GM18870 (cell line): ENCODE measurements around the gene BEX3.
"Not testable (repeated sequence)": the region's sequence is repeated elsewhere in the genome, so short reads cannot be mapped to it uniquely, and the experiment has no call there.

ENCODE experiments used
- ATAC-seq: cut with Tn5 transposase; IDR thresholded peaks from one replicate; pipeline ENCODE4 v1.9.1; 2021; ENCODE audit warnings: moderate library complexity; ENCODE audit not compliant: unreplicated experiment

BEX3 gene

GRCh38 chrX:103378990-103379389 lies 2.7 kb downstream of the BEX3 start:
- no peak for ATAC-seq

DNA sequence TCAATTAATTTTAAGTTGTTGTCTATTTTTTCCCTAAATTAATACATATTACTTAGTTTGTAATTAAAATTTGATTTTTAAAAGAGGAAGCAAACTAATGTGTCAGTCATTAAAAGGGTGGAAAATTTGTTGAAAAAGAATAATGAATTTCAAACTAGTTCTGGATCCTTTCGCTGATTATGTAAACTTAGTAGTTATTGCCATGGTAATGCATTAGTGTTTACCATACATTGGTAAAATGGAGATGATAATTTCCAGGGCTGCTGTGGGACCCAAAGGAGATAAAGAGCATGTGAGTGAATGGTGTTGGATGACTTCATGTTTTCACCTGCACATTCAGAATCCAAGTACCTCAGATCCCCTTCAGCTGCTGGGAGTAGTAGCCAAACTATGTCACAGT lies 6.5 kb downstream of the BEX3 start:
- ATAC-seq = no peak

DNA sequence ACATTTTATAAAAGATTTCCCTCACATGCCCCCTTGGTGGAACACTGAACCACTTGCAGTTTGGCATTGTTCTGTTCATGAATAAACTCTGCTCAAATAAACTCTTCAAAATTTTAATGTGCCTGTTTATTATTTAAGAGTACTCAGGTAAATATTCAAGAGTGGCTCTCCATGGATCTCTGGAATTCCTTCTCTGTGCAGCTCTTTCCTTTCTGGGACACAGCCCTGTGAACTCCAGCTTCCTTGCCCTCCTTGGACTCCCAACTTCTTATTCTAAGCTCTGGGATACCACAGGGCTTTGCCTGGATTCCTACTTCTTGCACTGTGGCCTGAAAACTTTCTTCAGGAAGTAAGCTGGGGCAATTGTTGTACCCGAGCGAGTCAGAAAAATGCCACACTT lies 8.3 kb downstream of the BEX3 start:
- no peak for ATAC-seq

GRCh38 chrX:103385283-103385830 lies 9.0 kb downstream of the BEX3 start:
- ATAC-seq = not testable (repeated sequence)

DNA sequence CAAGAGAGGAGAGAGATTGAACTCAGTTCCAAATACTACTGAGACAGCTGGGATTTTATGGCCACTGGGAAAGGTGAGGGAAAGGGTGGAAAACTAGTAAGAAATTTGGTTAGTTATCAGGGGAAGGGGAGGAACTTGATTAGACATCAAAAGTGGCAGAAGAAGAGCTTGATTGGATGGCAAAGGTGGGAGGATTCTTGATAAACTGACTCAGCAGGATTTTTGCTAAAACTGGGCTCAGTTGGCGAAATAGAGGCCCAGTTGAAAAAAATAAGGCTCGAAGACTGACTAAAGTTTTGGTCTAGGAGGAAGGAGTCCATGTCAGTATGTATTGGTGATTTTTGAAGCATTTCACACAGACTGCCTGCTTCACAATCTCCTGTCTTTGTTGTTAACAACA lies 10.0 kb downstream of the BEX3 start:
- ATAC-seq = no peak

- ATAC-seq = no peak
Observed at GRCh38 chrX:103393487-103393886, 17.1 kb downstream of the BEX3 start.

GRCh38 chrX:103396186-103396585 lies 19.8 kb downstream of the BEX3 start:
- no peak for ATAC-seq

- no peak for ATAC-seq
Observed at GRCh38 chrX:103396660-103397059, 20.3 kb downstream of the BEX3 start.

- ATAC-seq = no peak
Observed at GRCh38 chrX:103397707-103398106, 21.4 kb downstream of the BEX3 start.

DNA sequence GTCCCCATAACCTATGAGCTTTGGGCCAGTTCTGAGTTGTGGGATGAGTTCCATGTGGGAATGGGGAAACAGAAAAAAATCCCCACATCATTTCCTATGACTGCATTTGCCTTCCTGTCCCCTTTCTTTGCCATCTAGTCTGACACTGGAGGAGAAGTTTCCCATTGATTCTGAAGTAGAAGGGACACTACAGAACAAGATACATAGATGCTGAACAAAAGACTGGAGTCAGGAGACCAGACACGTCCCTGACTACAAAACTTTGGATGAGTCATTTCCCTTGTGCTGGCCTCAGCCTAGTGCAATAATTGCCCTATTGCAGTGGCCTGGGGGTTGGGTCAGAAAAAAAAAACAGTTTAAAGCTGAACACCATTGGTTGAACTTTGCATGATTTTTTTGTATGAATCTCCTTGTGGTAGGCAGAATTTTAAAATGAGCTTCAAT lies 22.1 kb downstream of the BEX3 start:
- ATAC-seq = no peak

GRCh38 chrX:103399744-103400143 lies 23.4 kb downstream of the BEX3 start:
- no peak for ATAC-seq

- ATAC-seq = no peak
Observed at GRCh38 chrX:103400931-103401330, 24.6 kb downstream of the BEX3 start.

GRCh38 chrX:103404231-103405008 lies 28.1 kb downstream of the BEX3 start:
- ATAC-seq = peak; percentile 89

DNA sequence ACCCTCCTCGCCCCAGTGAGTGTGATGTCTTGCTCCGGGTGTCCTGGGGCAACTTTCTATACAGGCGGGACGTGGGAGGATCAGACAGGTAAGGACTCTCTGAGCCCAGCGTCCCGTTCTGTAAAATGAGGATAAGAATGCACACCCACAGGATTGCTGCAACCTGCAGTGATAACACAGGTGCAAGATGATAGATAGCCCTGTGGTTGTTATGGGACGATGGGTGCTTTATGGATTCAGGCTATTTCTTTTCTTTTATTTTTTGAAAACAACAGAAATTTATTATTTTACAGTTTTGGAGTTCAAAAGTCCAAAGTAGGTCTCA lies 28.6 kb downstream of the BEX3 start:
- no peak for ATAC-seq

GRCh38 chrX:103406256-103406655 lies 29.9 kb downstream of the BEX3 start:
- no peak for ATAC-seq

GRCh38 chrX:103407776-103408175 lies 31.4 kb downstream of the BEX3 start:
- no peak for ATAC-seq

DNA sequence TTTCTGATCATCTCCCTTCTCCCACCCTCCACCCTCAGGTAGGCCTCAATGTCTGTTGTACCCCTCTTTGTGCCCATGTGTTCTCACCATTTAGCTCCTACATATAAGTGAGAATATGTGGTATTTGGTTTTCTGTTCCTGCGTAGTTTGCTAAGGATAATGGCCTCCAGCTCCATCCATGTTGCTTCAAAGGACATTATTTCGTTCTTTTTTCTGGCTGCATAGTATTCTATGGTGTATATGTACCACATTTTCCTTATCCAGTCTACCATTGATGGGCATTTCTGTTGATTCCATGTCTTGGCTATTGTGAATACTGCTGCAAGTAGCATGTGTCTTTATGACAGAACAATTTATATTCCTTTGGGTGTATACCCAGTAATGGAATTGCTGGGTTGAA lies 35.4 kb downstream of the BEX3 start:
- ATAC-seq = not testable (repeated sequence)

- ATAC-seq = no peak
Observed at GRCh38 chrX:103413705-103414387, 37.5 kb downstream of the BEX3 start.

- no peak for ATAC-seq
Observed at GRCh38 chrX:103414561-103414960, 38.2 kb downstream of the BEX3 start.

- ATAC-seq = no peak
Observed at GRCh38 chrX:103415068-103415467, 38.7 kb downstream of the BEX3 start.

DNA sequence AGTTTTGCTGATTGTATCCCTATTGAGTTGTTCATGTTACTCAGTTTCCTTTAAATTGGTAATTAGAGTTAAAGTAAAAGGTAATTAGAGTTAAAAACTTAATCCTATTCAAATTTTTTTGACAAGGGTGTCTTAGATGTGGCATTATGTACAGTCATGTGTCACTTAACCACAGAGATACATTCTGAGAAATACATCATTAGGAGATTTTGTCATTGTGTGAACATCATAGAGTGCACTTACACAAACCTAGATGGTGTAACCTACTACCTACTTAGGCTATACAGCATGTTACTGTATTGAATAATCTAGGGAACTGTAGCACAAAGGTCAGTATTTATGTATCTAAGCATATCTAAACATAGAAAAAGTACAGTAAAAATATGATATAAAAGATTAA lies 39.2 kb downstream of the BEX3 start:
- no peak for ATAC-seq

DNA sequence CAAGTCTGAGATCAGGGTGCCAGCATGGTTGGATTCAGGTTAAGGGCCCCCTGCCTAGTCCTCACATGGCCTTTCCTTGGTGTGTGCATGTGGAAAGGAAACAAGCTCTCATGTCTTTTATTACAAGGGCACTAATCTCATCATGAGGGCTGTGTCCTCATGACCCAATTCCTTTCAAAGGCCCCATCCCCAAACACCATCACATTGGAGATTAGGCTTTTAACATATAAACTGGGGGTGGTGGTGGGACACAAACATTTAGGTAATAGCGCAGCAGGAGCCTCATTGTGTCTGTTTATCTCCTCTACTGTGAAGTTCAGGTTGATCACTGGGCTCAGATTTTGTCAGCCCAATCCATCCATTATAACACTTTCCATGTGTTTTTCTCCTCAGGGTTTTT lies 41.0 kb downstream of the BEX3 start:
- no peak for ATAC-seq
